ENCODE data around the gene ZDHHC19.

DNA sequence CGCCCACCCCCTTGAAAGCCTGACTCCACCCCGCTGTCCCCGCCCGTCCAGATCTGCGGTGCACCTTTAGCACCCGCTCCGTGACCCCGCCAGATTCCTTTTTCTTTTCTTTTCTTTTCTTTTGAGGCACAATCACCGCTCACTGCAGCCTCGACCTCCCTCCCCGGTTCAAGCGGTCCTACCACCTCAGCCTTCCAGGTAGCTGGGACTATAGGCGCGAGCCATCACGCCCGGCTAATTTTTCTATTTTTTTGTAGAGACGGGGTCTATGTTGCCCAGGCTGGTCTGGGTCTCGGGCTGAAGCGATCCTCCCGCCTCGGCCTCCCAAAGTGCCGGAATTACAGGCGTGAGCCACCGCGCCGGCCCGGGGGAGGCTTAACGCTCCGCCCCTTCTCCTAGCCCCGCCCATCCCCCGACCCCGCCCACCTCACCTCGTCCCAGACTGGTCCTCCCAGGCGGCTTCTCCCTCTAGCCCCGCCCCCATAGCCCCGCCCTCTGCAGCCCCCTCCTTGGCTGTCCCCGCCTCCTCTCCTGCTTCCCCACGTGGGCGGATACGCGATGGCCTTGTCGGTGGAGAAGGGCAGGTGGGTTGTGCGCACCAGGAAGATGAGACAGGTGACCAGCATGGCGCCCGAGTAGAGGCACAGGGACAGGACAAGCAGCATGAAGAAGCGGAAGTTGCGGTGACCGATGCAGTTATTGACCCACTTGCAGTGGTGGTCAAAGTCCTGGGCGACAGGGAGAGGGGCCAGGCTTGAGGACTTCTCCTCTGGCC, 3.2 kb downstream of the ZDHHC19 start:
- TF ChIP-seq CTCF (IDR thresholded peaks at IDR 0.05; ENCODE audit: low read length) (no peak), EZH2 (IDR thresholded peaks at IDR 0.05; ENCODE audit: borderline replicate concordance, low read length) (no peak)

All from OCI-LY1 (cell line).